ENCODE results near the gene GFPT2.

GRCh38 chr5:180347702-180348101, 5.4 kb downstream of the GFPT2 start:
- TF ChIP-seq CTCF (conservative IDR thresholded peaks at IDR 0.05; ENCODE audit: low read length) (no peak), EZH2phosphoT487 (IDR thresholded peaks at IDR 0.05; ENCODE audit: borderline replicate concordance, low read depth, low read length) (no peak)
